K562 (cell line): ENCODE data around the gene CROT. TPM values are rescaled to one million over a fixed set of nuclear protein-coding genes. Genes with fewer than 3 reads are reported as not detected.

Source experiments
- ATAC-seq: fragments of 200-7000 bp; cut with Tn5 transposase; 3 replicates; pipeline ENCODE4 v1.9.1; 2020; ENCODE audit warnings: moderate library complexity
- BruUV-seq: library from RNA; stranded (reverse); fragments of 400-500 nt; replicated peaks from 2 replicates; lab custom pipeline; 2021; lab: Mats Ljungman, UMichigan
- CTCF ChIA-PET: fragments of 300-600 bp; formaldehyde crosslinking; extraction: SDS; loops from one replicate; lab custom pipeline; 2021; ENCODE audit warnings: low intra/inter-chr PET ratio; lab: Yijun Ruan, JAX
- POLR2A ChIA-PET: fragments of 300-600, 350-650 bp; sonication (Branson Sonifier 250); formaldehyde crosslinking; extraction: SDS; loops from one replicate; lab custom pipeline; 2021; ENCODE audit warnings: antibody characterized with exemption, inconsistent platforms; lab: Yijun Ruan, JAX
- DNase-seq, 4 experiments: peaks; one replicate each; pipeline versions ENCODE4 v3.0.0 to v3.0.0-alpha.2; 2011 to 2018; ENCODE audit warnings: low spot score in 3 of 4, mixed read lengths in 3 of 4; ENCODE audit errors: extremely low read depth in 1 of 4
- FAIRE-seq: peaks from 2 replicates; lab custom pipeline; 2011; peaks lifted over from hg19 to GRCh38; lab: Jason Lieb, UNC
- H2AFZ ChIP-seq: 2 replicates; pipeline ENCODE4 v1.6.0; 2011; ENCODE audit warnings: low read depth, low read length, control low read depth, inconsistent platforms
- H3K27ac ChIP-seq: fragments of 200-600 bp; 3 replicates; pipeline ENCODE4 v1.8.0; 2011; ENCODE audit warnings: low read depth, mild to moderate bottlenecking, control low read depth, inconsistent platforms, low read length, moderate library complexity, mixed read lengths; ENCODE audit errors: extremely low read depth
- H3K27me3 ChIP-seq, 2 experiments: fragments of 300-600 bp in 1 of 2; 2 replicates in 1 of 2; 3 replicates in 1 of 2; pipeline versions ENCODE4 v1.6.0 to v1.8.0; 2011; ENCODE audit warnings: inconsistent platforms in 2 of 2, low read length in 2 of 2, mild to moderate bottlenecking in 1 of 2, mixed read lengths in 1 of 2, moderate library complexity in 1 of 2; ENCODE audit not compliant: control insufficient read depth in 2 of 2, insufficient read depth in 2 of 2
- H3K36me3 ChIP-seq: fragments of 300-600 bp; 3 replicates; pipeline ENCODE4 v1.8.0; 2011; ENCODE audit warnings: mild to moderate bottlenecking, low read length, inconsistent platforms; ENCODE audit not compliant: control insufficient read depth, insufficient read depth
- H3K4me1 ChIP-seq, 2 experiments: fragments of 200-600 bp in 1 of 2; replicated peaks in 1 of 2; 2 replicates in 1 of 2; 3 replicates in 1 of 2; pipeline versions ENCODE4 v1.5.1 to v1.8.0; 2011; ENCODE audit warnings: inconsistent platforms in 2 of 2, low read length in 2 of 2, mild to moderate bottlenecking in 1 of 2, mixed read lengths in 1 of 2, moderate library complexity in 1 of 2; ENCODE audit not compliant: control insufficient read depth in 2 of 2, insufficient read depth in 2 of 2
- H3K4me2 ChIP-seq: 2 replicates; pipeline ENCODE4 v1.6.1; 2011; ENCODE audit warnings: low read length, control low read depth, inconsistent platforms, mixed read lengths; ENCODE audit not compliant: insufficient read depth
- H3K4me3 ChIP-seq: fragments of 200-600 bp; sonication (generic), shearing (Covaris generic); 2 replicates; pipeline ENCODE4 v1.5.1; 2016; ENCODE audit warnings: control low read depth, inconsistent platforms
- H3K79me2 ChIP-seq: fragments of 200-600 bp; 3 replicates; pipeline ENCODE4 v1.8.0; 2011; ENCODE audit warnings: low read length, inconsistent platforms; ENCODE audit not compliant: control insufficient read depth, insufficient read depth
- H3K9ac ChIP-seq, 2 experiments: 2 replicates each; pipeline versions ENCODE4 v1.6.0 to v1.6.1; 2011; ENCODE audit warnings: low read depth in 2 of 2, low read length in 2 of 2, control low read depth in 1 of 2, inconsistent platforms in 1 of 2, mild to moderate bottlenecking in 1 of 2, mixed read lengths in 1 of 2; ENCODE audit not compliant: insufficient read depth in 1 of 2
- H3K9me1 ChIP-seq: one replicate; pipeline ENCODE4 v1.6.0; 2011; ENCODE audit warnings: inconsistent platforms, mild to moderate bottlenecking, low read length, moderate library complexity; ENCODE audit not compliant: control insufficient read depth, insufficient read depth
- H3K9me3 ChIP-seq: replicated peaks from 2 replicates; pipeline ENCODE4 v1.5.1; 2011; ENCODE audit warnings: low read depth, low read length, inconsistent platforms; ENCODE audit not compliant: control insufficient read depth, insufficient read depth
- H4K20me1 ChIP-seq: replicated peaks from 2 replicates; pipeline ENCODE4 v1.6.1; 2011; ENCODE audit warnings: low read length, inconsistent platforms, mixed read lengths; ENCODE audit not compliant: control insufficient read depth, insufficient read depth
- ARNT ChIP-seq, 2 experiments: fragments of 450-650 bp; IDR thresholded peaks; 2 replicates each; pipeline ENCODE4 v1.6.1; 2016; ENCODE audit warnings: mild to moderate bottlenecking in 1 of 2
- FOXJ3 ChIP-seq: sonication (generic); formaldehyde crosslinking; IDR thresholded peaks from 2 replicates; pipeline ENCODE4 v1.4.0; 2020; ENCODE audit warnings: mild to moderate bottlenecking, missing genetic modification reagents
- HMG20A ChIP-seq: fragments of 450-650 bp; formaldehyde crosslinking; conservative IDR thresholded peaks from 2 replicates; pipeline ENCODE4 v1.4.0; 2020; ENCODE audit warnings: mild to moderate bottlenecking, mixed read lengths
- MITF ChIP-seq: IDR thresholded peaks from 2 replicates; pipeline ENCODE4 v1.6.1; 2014; ENCODE audit warnings: antibody characterized with exemption
- MTA2 ChIP-seq: fragments of 450-650 bp; IDR thresholded peaks from 2 replicates; pipeline ENCODE4 v1.6.1; 2016; ENCODE audit warnings: low read depth
- NCOR1 ChIP-seq: fragments of 450-650 bp; IDR thresholded peaks from 2 replicates; pipeline ENCODE4 v1.6.1; 2016; ENCODE audit warnings: mild to moderate bottlenecking, moderate library complexity
- PBX2 ChIP-seq, 2 experiments: IDR thresholded peaks in 1 of 2; conservative IDR thresholded peaks in 1 of 2; 2 replicates each; pipeline ENCODE4 v1.6.1; 2016; ENCODE audit warnings: low read depth in 2 of 2, mild to moderate bottlenecking in 1 of 2, missing compliant biosample characterization in 1 of 2, missing genetic modification characterization in 1 of 2, moderate library complexity in 1 of 2
- XRCC4 ChIP-seq: IDR thresholded peaks from one replicate; pipeline ENCODE4 v1.6.1; 2011; ENCODE audit not compliant: insufficient read depth, insufficient read length; ENCODE audit errors: extremely low read depth
- ZBTB43 ChIP-seq: sonication (generic); formaldehyde crosslinking; IDR thresholded peaks from 2 replicates; pipeline ENCODE4 v1.8.0; 2023; ENCODE audit warnings: mild to moderate bottlenecking, missing genetic modification reagents
- ZNF324 ChIP-seq: fragments of 250-450 bp; sonication (Bioruptor Pico); IDR thresholded peaks from 2 replicates; pipeline ENCODE4 v1.4.0; 2020; ENCODE audit warnings: mild to moderate bottlenecking
- ZNF766 ChIP-seq: fragments of 200-800 bp; sonication (Bioruptor generic); conservative IDR thresholded peaks from 2 replicates; pipeline ENCODE4 v1.6.1; 2016; ENCODE audit warnings: missing genetic modification characterization, missing compliant biosample characterization
- WGBS: fragments of 100-300 bp; shearing (Covaris generic); methylation state at CpG from one replicate; pipeline ENCODE4 v1.1.6; 2016; ENCODE audit warnings: low coverage, mixed read lengths; ENCODE audit not compliant: insufficient coverage; ENCODE audit errors: missing lambda C conversion rate; 5-methylcytosine and 5-hydroxymethylcytosine counted together
- in situ Hi-C: fragments of 300-500 bp; cut with MboI; formaldehyde crosslinking; loops from 4 replicates; pipeline ENCODE4 v1.15.0; 2018; ENCODE audit warnings: inconsistent platforms, mixed read lengths
- intact Hi-C: fragments of 100-400 bp; cut with micrococcal nuclease; formaldehyde crosslinking; loops from 2 replicates; pipeline ENCODE4 v1.14.2; 2022
- polyA plus RNA-seq, 8 experiments: library from polyadenylated mRNA; depleted of rRNA in 4 of 8; stranded (reverse) in 5 of 8; unstranded in 3 of 8; fragments of >200 nt; fragmentation: Nextera tagmentation in 2 of 8; fragmentation: Illumina TruSeq in 1 of 8; extraction: Ambion mirVana in 2 of 8; extraction: Trizol in 1 of 8; gene quantifications; 2 replicates each; pipeline versions ENCODE4 v1.2.1 to v1.2.3, GENCODE V29; 2011 to 2014; ENCODE audit warnings: inconsistent platforms in 1 of 8, missing spikeins in 1 of 8
- total RNA-seq, 7 experiments: library from RNA; depleted of rRNA in 6 of 7; stranded (reverse); fragments of >200 nt in 6 of 7; fragmentation: Illumina TruSeq in 2 of 7; extraction: Trizol in 2 of 7; gene quantifications; 2 replicates each; pipeline versions ENCODE4 v1.2.1 to v1.2.3, GENCODE V29; 2011 to 2021; ENCODE audit warnings: low replicate concordance in 1 of 7

CROT gene
- total and polyA plus RNA-seq, 9 of the 15 experiments (the other 6 are each of a cell fraction or from before 2014, with no cell fraction given), result 2.5 to 8.1 (median 5.1) TPM

GRCh38 chr7:87424075-87424474 is 78.6 kb downstream of the CROT start:
- FAIRE-seq, result no peak
- ChIA-PET CTCF (no interaction called here), POLR2A (interaction anchor here (1.7 kb wide), 1 partner anchor 33 kb away, joined by 5 read pairs; no protein-coding TSS in a partner anchor)
- no peak overlapping the region for H3K4me3 ChIP-seq
- BruUV-seq, result no TSS peak
- H3K4me1 ChIP-seq, result no peaks in the 10 kb centered on the region
- H3K9me1 ChIP-seq, result no peaks in the 10 kb centered on the region
- intact Hi-C loops, result no loop called here
- TF ChIP-seq XRCC4 (no peak), FOXJ3 (no peak), ARNT (IDR thresholded peaks at IDR 0.05) (no peak), NCOR1 (no peak), HMG20A (CRISPR knock-in tag) (no peak)
- no peak overlapping the region for H3K4me2 ChIP-seq
- under 1% methylated on average over 5 of the region's 5 CpGs for WGBS
- H3K27me3 ChIP-seq, result no peaks in the 10 kb centered on the region; a peak in 1 of 5 replicates
- ATAC-seq, result no peak
- H3K79me2 ChIP-seq, result no peaks in the 10 kb centered on the region
- in situ Hi-C loops, result loop anchor here (5.0 to 25.0 kb wide), 2 partner anchors 112 to 512 kb away; no protein-coding TSS in a partner anchor
- H3K36me3 ChIP-seq, result no peaks in the 10 kb centered on the region
- H3K9me3 ChIP-seq, result no peaks in the 10 kb centered on the region
- H4K20me1 ChIP-seq, result no peaks in the 10 kb centered on the region
- H3K9ac ChIP-seq, result no peak overlapping the region
- H2AFZ ChIP-seq, result no peak overlapping the region
- H3K27ac ChIP-seq, result no peak overlapping the region
- no peak for DNase-seq

- Histone ChIP-seq H2AFZ (no peak overlapping the region), H3K9me3 (no peaks in the 10 kb centered on the region), H3K36me3 (no peaks in the 10 kb centered on the region), H3K27ac (no peak overlapping the region), H3K4me2 (no peak overlapping the region), H3K9ac (no peak overlapping the region), H3K27me3 (no peaks in the 10 kb centered on the region), H4K20me1 (no peaks in the 10 kb centered on the region), H3K79me2 (no peaks in the 10 kb centered on the region), H3K4me3 (no peak overlapping the region), H3K4me1 (no peaks in the 10 kb centered on the region), H3K9me1 (no peaks in the 10 kb centered on the region)
- in situ Hi-C loops (no loop called here), intact Hi-C loops (no loop called here)
- FAIRE-seq, result no peak
- WGBS, result 0% methylated on average over 3 of the region's 3 CpGs
- ATAC-seq, result no peak
- no peak for DNase-seq
- ChIA-PET POLR2A (no interaction called here), CTCF (no interaction called here)
- no TSS peak for BruUV-seq
- TF ChIP-seq MITF (no peak), ZBTB43 (CRISPR knock-in tag) (no peak), ZNF324 (no peak), ZNF766 (CRISPR knock-in tag) (no peak), MTA2 (no peak), PBX2 (CRISPR knock-in tag; IDR thresholded peaks at IDR 0.05; ENCODE audit: low read depth) (no peak), PBX2 (tag; conservative IDR thresholded peaks at IDR 0.05; ENCODE audit: low read depth) (no peak)
Measured at GRCh38 chr7:87426160-87426559, 80.7 kb downstream of the CROT start.
